CD4-positive, alpha-beta T cell (primary cell): Measurements from ENCODE around the gene RAB11FIP3. TPM values are rescaled to one million over a fixed set of nuclear protein-coding genes. Genes with fewer than 3 reads are reported as not detected.
"Not testable (repeated sequence)": the region's sequence is repeated elsewhere in the genome, so short reads cannot be mapped to it uniquely, and the experiment has no call there.

Experiments
- ATAC-seq: fragments of 200-7000 bp; cut with Tn5 transposase; one replicate; pipeline ENCODE4 v1.10.0; 2022; ENCODE audit warnings: mild to moderate bottlenecking; ENCODE audit not compliant: poor library complexity
- CTCF ChIA-PET: fragments of 350-600 bp; sonication (Branson Sonifier 250); formaldehyde crosslinking; loops from one replicate; lab custom pipeline; 2021; ENCODE audit warnings: antibody characterized with exemption, inconsistent platforms; lab: Charles Lee
- POLR2A ChIA-PET: fragments of 350-600 bp; sonication (Branson Sonifier 250); formaldehyde crosslinking; loops from one replicate; lab custom pipeline; 2021; ENCODE audit warnings: antibody characterized with exemption, inconsistent platforms; lab: Charles Lee
- DNase-seq, 14 experiments: peaks; one replicate each; pipeline ENCODE4 v3.0.0-alpha.2; 2013 to 2020; ENCODE audit warnings: mixed read lengths in 2 of 14
- H3K27ac ChIP-seq, 2 donors: one replicate each; pipeline versions ENCODE4 v1.5.1 to v1.7.0; 2013; ENCODE audit warnings: low read length in 2 of 2, low read depth in 1 of 2, mild to moderate bottlenecking in 1 of 2
- H3K27me3 ChIP-seq, 2 experiments: 1 replicate in 1 of 2; 2 replicates in 1 of 2; pipeline versions ENCODE4 v1.6.1 to v1.7.0; 2013; ENCODE audit warnings: low read length in 2 of 2, control low read depth in 1 of 2, mild to moderate bottlenecking in 1 of 2, moderate library complexity in 1 of 2; ENCODE audit not compliant: insufficient read depth in 2 of 2, control insufficient read depth in 1 of 2
- H3K36me3 ChIP-seq: one replicate; pipeline ENCODE4 v1.6.1; 2013; ENCODE audit warnings: low read length, control low read depth; ENCODE audit not compliant: insufficient read depth
- H3K4me1 ChIP-seq: one replicate; pipeline ENCODE4 v1.6.1; 2013; ENCODE audit warnings: low read length, control low read depth; ENCODE audit not compliant: insufficient read depth
- H3K4me3 ChIP-seq: one replicate; pipeline ENCODE4 v1.5.1; 2013; ENCODE audit warnings: mild to moderate bottlenecking, low read length, moderate library complexity
- H3K9me3 ChIP-seq, 2 experiments: 1 replicate in 1 of 2; 2 replicates in 1 of 2; pipeline versions ENCODE4 v1.6.1 to v1.7.0; 2013; ENCODE audit warnings: low read length in 2 of 2, mild to moderate bottlenecking in 2 of 2, control low read depth in 1 of 2, moderate library complexity in 1 of 2; ENCODE audit not compliant: control insufficient read depth in 1 of 2, insufficient read depth in 1 of 2
- H3K27ac Mint-ChIP-seq: one replicate; pipeline ENCODE4 v1.8.0; 2020; ENCODE audit warnings: mixed read lengths
- H3K27me3 Mint-ChIP-seq: one replicate; pipeline ENCODE4 v1.8.0; 2021; ENCODE audit warnings: mixed read lengths
- H3K36me3 Mint-ChIP-seq: one replicate; pipeline ENCODE4 v1.8.0; 2021; ENCODE audit warnings: low read depth, mixed read lengths
- H3K4me1 Mint-ChIP-seq: one replicate; pipeline ENCODE4 v1.8.0; 2021; ENCODE audit warnings: low read depth, mixed read lengths
- H3K4me3 Mint-ChIP-seq: one replicate; pipeline ENCODE4 v1.8.0; 2020; ENCODE audit warnings: mild to moderate bottlenecking, mixed read lengths
- H3K9me3 Mint-ChIP-seq: one replicate; pipeline ENCODE4 v1.8.0; 2020; ENCODE audit warnings: mixed read lengths
- intact Hi-C, 2 experiments: fragments of 100-400 bp; cut with DNase I in 1 of 2; cut with micrococcal nuclease in 1 of 2; formaldehyde crosslinking; loops; one replicate each; pipeline versions ENCODE4 v1.15.1 to v1.9.0; 2023 to 2025; cut with DNase I, micrococcal nuclease
- total RNA-seq, 174 experiments: library from RNA in 2 of 174; stranded (reverse) in 2 of 174; gene quantifications; one replicate each; pipeline ENCODE4 v1.2.3 and lab custom pipeline; 2021 to 2026
- TF ChIP-seq, protein P1 (sequence below): fragments of 200-600 bp; IDR thresholded peaks from one replicate; pipeline ENCODE4 v1.8.0; 2022; ENCODE audit warnings: antibody characterized with exemption, mild to moderate bottlenecking

The RAB11FIP3 gene
- total RNA-seq, 2 experiments from 2014 or later, result 28.4 to 29.0 TPM

DNA sequence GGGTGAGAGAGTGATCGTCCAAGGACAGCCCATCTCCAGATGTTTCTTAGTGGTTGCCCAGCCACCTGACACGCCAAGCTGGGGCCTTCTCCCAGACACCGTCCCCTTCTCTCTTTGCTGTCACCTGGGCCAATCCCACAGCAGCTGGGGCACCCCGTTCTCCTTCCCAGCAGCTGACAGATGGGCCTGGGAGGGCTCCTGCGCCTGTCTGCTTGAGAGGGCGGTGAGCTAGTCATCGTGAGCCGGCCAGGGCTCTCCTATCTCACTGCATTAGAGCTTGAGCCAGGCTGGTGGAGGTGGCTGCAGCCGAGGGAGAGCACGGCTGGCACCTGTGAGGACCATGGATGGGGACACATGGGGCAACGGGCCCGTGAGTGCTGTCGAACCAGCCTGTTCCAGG is 41.2 kb downstream of the RAB11FIP3 start:
- no peak for ATAC-seq
- no peaks in the 10 kb centered on the region for H3K27me3 ChIP-seq
- H3K4me1 ChIP-seq, result no peaks in the 10 kb centered on the region
- Mint-ChIP-seq H3K36me3 (peaks cover 19% of the 10 kb centered on the region), H3K4me3 (no peak overlapping the region), H3K4me1 (no peaks in the 10 kb centered on the region), H3K27ac (no peak overlapping the region), H3K9me3 (no peaks in the 10 kb centered on the region), H3K27me3 (no peaks in the 10 kb centered on the region)
- intact Hi-C loops, result no loop called here
- H3K4me3 ChIP-seq, result no peak overlapping the region
- TF ChIP-seq, protein P1, sequence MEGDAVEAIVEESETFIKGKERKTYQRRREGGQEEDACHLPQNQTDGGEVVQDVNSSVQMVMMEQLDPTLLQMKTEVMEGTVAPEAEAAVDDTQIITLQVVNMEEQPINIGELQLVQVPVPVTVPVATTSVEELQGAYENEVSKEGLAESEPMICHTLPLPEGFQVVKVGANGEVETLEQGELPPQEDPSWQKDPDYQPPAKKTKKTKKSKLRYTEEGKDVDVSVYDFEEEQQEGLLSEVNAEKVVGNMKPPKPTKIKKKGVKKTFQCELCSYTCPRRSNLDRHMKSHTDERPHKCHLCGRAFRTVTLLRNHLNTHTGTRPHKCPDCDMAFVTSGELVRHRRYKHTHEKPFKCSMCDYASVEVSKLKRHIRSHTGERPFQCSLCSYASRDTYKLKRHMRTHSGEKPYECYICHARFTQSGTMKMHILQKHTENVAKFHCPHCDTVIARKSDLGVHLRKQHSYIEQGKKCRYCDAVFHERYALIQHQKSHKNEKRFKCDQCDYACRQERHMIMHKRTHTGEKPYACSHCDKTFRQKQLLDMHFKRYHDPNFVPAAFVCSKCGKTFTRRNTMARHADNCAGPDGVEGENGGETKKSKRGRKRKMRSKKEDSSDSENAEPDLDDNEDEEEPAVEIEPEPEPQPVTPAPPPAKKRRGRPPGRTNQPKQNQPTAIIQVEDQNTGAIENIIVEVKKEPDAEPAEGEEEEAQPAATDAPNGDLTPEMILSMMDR, result no peak
- DNase-seq, result no peak
- ChIA-PET CTCF (no interaction called here), POLR2A (interaction anchor here (0.5 kb wide), 1 partner anchor 35 kb away, joined by 3 read pairs; no protein-coding TSS in a partner anchor)
- no peak overlapping the region for H3K27ac ChIP-seq
- peaks cover 23% of the 10 kb centered on the region for H3K36me3 ChIP-seq
- H3K9me3 ChIP-seq, result peaks cover 0 to 6% of the 10 kb centered on the region in 2 experiments

DNA sequence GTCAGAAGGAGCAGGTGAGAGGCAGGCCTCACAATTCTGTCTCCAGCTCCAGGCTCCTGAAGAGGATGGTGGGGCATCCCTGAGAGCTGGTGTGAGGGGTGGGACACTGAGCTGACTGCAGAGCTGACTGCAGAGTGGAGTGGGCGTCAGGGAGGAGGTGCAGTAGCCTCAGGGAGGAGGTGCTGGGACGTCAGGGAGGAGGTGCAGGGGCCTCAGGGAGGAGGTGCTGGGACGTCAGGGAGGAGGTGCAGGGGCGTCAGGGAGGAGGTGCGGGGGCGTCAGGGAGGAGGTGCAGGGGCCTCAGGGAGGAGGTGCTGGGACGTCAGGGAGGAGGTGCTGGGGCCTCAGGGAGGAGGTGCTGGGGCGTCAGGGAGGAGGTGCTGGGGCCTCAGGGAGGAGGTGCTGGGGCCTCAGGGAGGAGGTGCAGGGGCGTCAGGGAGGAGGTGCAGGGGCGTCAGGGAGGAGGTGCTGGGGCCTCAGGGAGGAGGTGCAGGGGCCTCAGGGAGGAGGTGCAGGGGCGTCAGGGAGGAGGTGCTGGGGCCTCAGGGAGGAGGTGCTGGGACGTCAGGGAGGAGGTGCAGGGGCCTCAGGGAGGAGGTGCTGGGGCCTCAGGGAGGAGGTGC is 41.9 kb downstream of the RAB11FIP3 start:
- H3K9me3 ChIP-seq, H3K27me3 ChIP-seq, H3K4me3 ChIP-seq, intact Hi-C loops, H3K4me1 Mint-ChIP-seq, H3K27me3 Mint-ChIP-seq, DNase-seq, ATAC-seq, H3K4me3 Mint-ChIP-seq, H3K4me1 ChIP-seq, H3K27ac Mint-ChIP-seq, CTCF ChIA-PET, H3K27ac ChIP-seq, POLR2A ChIA-PET, H3K9me3 Mint-ChIP-seq: not testable (repeated sequence)
- peaks cover 22% of the 10 kb centered on the region for H3K36me3 ChIP-seq
- peaks cover 18% of the 10 kb centered on the region for H3K36me3 Mint-ChIP-seq

DNA sequence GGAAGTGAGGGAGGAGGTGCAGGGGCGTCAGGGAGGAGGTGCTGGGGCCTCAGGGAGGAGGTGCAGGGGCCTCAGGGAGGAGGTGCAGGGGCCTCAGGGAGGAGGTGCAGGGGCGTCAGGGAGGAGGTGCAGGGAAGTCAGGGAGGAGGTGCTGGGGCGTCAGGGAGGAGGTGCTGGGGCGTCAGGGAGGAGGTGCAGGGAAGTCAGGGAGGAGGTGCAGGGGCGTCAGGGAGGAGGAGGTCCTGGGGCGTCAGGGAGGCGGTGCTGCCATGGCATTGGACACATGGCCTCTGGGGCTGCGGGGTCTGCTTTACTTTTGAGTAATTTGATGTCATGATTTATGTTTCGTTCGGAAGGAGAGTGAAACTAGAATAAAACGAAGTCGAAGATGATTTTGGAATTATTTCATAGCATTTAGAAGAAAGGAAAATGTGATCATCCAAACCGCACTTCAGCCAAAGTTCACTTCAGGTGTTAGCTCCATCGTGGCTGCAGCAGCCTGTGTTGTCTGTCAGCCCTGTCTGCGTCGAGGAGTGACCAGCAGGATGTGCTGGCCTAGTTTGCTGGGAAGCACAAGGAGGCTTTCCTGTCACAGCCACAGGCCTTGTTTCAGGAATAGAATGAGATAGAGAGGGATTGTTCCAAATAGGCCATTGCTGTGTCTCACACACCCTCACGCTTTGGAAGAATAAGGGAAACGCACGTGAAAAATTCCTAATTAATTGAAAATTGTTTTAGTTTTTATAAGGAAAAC is 42.8 kb downstream of the RAB11FIP3 start:
- H3K36me3 Mint-ChIP-seq, result peaks cover 14% of the 10 kb centered on the region
- CTCF ChIA-PET, result no interaction called here
- H3K9me3 Mint-ChIP-seq, result no peaks in the 10 kb centered on the region
- intact Hi-C loops, result no loop called here
- Histone ChIP-seq H3K4me1 (no peaks in the 10 kb centered on the region), H3K9me3 (peaks cover 0 to 6% of the 10 kb centered on the region in 2 experiments), H3K27me3 (no peaks in the 10 kb centered on the region), H3K27ac (no peak overlapping the region), H3K36me3 (peaks cover 16% of the 10 kb centered on the region), H3K4me3 (no peak overlapping the region)
- H3K4me3 Mint-ChIP-seq, result no peak overlapping the region
- H3K27me3 Mint-ChIP-seq, result no peaks in the 10 kb centered on the region
- DNase-seq (peak in 3 of 14 experiments; percentile 4 to 37 (median 13)), ATAC-seq (no peak)
- H3K27ac Mint-ChIP-seq, result no peak overlapping the region
- POLR2A ChIA-PET, result no interaction called here
- H3K4me1 Mint-ChIP-seq, result no peaks in the 10 kb centered on the region
- TF ChIP-seq, protein P1, result no peak

DNA sequence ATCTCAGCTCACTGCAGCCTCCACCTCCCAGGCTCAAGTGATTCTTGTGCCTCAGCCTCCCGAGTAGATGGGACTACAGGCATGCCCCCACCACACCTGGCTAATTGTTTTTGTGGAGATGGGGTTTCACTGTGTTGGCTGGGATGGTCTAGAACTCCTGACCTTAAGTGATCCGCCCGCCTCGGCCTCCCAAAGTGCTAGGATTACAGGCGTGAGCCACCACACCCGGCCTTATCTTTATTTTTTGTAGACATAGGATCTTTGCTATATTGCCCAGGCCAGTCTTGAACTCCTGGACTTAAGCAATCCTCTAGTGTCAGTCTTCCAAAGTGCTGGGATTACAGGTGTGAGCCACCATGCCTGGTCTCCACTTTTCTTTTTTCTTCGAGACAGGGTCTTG is 44.0 kb downstream of the RAB11FIP3 start:
- H3K27ac Mint-ChIP-seq, POLR2A ChIA-PET, CTCF ChIA-PET: not testable (repeated sequence)

More for the DNA sequence above, 44.0 kb downstream of the RAB11FIP3 start:
- H3K27ac ChIP-seq, DNase-seq, H3K4me3 Mint-ChIP-seq, H3K27me3 Mint-ChIP-seq, ATAC-seq, intact Hi-C loops, H3K9me3 ChIP-seq, H3K4me3 ChIP-seq, H3K4me1 Mint-ChIP-seq, H3K9me3 Mint-ChIP-seq, H3K4me1 ChIP-seq, H3K27me3 ChIP-seq: not testable (repeated sequence)
- H3K36me3 ChIP-seq, result peaks cover 12% of the 10 kb centered on the region
- peaks cover 23% of the 10 kb centered on the region for H3K36me3 Mint-ChIP-seq
